ENCODE data around the gene PTPRG. TPM values are rescaled to one million over a fixed set of nuclear protein-coding genes. Genes with fewer than 3 reads are reported as not detected.

PTPRG gene
- total RNA-seq, 1 donor from 2014 or later: 39.6 TPM

GRCh38 chr3:61975199-61975598, 413.8 kb downstream of the PTPRG start:
- Mint-ChIP-seq H3K27ac (ENCODE audit: unreplicated experiment) (no peak overlapping the region), H3K4me3 (ENCODE audit: unreplicated experiment) (no peak overlapping the region), H3K9me3 (ENCODE audit: unreplicated experiment) (no peaks in the 10 kb centered on the region), H3K4me1 (ENCODE audit: low read depth, unreplicated experiment) (peaks cover 9% of the 10 kb centered on the region), H3K36me3 (ENCODE audit: low read depth, unreplicated experiment) (no peaks in the 10 kb centered on the region), H3K27me3 (ENCODE audit: low read depth, unreplicated experiment) (no peaks in the 10 kb centered on the region)
- FAIRE-seq: no peak
- Histone ChIP-seq H3K27me3 (ENCODE audit: insufficient read depth, low read length) (no peaks in the 10 kb centered on the region), H3K4me1 (ENCODE audit: insufficient read depth, low read length) (no peaks in the 10 kb centered on the region), H3K9ac (ENCODE audit: low read length) (no peak overlapping the region), H2AFZ (ENCODE audit: low read depth, low read length) (no peak overlapping the region), H3K27ac (ENCODE audit: low read depth, low read length) (no peak overlapping the region), H3K4me2 (ENCODE audit: low read length) (no peak overlapping the region), H3K9me3 (ENCODE audit: insufficient read depth, low read depth, low read length) (no peaks in the 10 kb centered on the region), H3K4me3 (ENCODE audit: insufficient read depth, low read depth, low read length) (no peak overlapping the region), H3K36me3 (ENCODE audit: insufficient read depth, low read length) (no peaks in the 10 kb centered on the region), H3K79me2 (ENCODE audit: insufficient read depth, low read length) (no peaks in the 10 kb centered on the region), H4K20me1 (ENCODE audit: insufficient read depth, low read length) (no peaks in the 10 kb centered on the region)
- TF ChIP-seq CTCF (IDR thresholded peaks at IDR 0.05; ENCODE audit: insufficient read depth, low read depth, low read length) (no peak), EZH2 (IDR thresholded peaks at IDR 0.05; ENCODE audit: insufficient read depth, low read length) (no peak)
- no peak for DNase-seq (ENCODE audit: low read depth)

GRCh38 chr3:61975936-61976335, 414.6 kb downstream of the PTPRG start:
- Mint-ChIP-seq H3K27ac (ENCODE audit: unreplicated experiment) (no peak overlapping the region), H3K4me1 (ENCODE audit: low read depth, unreplicated experiment) (peaks cover 14% of the 10 kb centered on the region), H3K4me3 (ENCODE audit: unreplicated experiment) (no peak overlapping the region), H3K36me3 (ENCODE audit: low read depth, unreplicated experiment) (no peaks in the 10 kb centered on the region), H3K9me3 (ENCODE audit: unreplicated experiment) (no peaks in the 10 kb centered on the region), H3K27me3 (ENCODE audit: low read depth, unreplicated experiment) (no peaks in the 10 kb centered on the region)
- Histone ChIP-seq H4K20me1 (ENCODE audit: insufficient read depth, low read length) (no peaks in the 10 kb centered on the region), H3K27me3 (ENCODE audit: insufficient read depth, low read length) (no peaks in the 10 kb centered on the region), H3K9ac (ENCODE audit: low read length) (no peak overlapping the region), H3K79me2 (ENCODE audit: insufficient read depth, low read length) (no peaks in the 10 kb centered on the region), H3K4me2 (ENCODE audit: low read length) (no peak overlapping the region), H3K4me3 (ENCODE audit: insufficient read depth, low read depth, low read length) (no peak overlapping the region), H3K4me1 (ENCODE audit: insufficient read depth, low read length) (no peaks in the 10 kb centered on the region), H2AFZ (ENCODE audit: low read depth, low read length) (no peak overlapping the region), H3K27ac (ENCODE audit: low read depth, low read length) (no peak overlapping the region), H3K9me3 (ENCODE audit: insufficient read depth, low read depth, low read length) (no peaks in the 10 kb centered on the region), H3K36me3 (ENCODE audit: insufficient read depth, low read length) (no peaks in the 10 kb centered on the region)
- DNase-seq (ENCODE audit: low read depth) (no peak), FAIRE-seq (no peak)
- TF ChIP-seq CTCF (IDR thresholded peaks at IDR 0.05; ENCODE audit: insufficient read depth, low read depth, low read length): no peak
- TF ChIP-seq EZH2 (IDR thresholded peaks at IDR 0.05; ENCODE audit: insufficient read depth, low read length): no peak

- Histone ChIP-seq H3K27ac (ENCODE audit: low read depth, low read length) (no peak overlapping the region), H3K4me1 (ENCODE audit: insufficient read depth, low read length) (no peaks in the 10 kb centered on the region), H3K27me3 (ENCODE audit: insufficient read depth, low read length) (no peaks in the 10 kb centered on the region), H3K4me3 (ENCODE audit: insufficient read depth, low read depth, low read length) (no peak overlapping the region), H4K20me1 (ENCODE audit: insufficient read depth, low read length) (no peaks in the 10 kb centered on the region), H3K79me2 (ENCODE audit: insufficient read depth, low read length) (no peaks in the 10 kb centered on the region), H3K4me2 (ENCODE audit: low read length) (no peak overlapping the region), H3K9ac (ENCODE audit: low read length) (no peak overlapping the region), H3K36me3 (ENCODE audit: insufficient read depth, low read length) (no peaks in the 10 kb centered on the region), H2AFZ (ENCODE audit: low read depth, low read length) (no peak overlapping the region), H3K9me3 (ENCODE audit: insufficient read depth, low read depth, low read length) (no peaks in the 10 kb centered on the region)
- DNase-seq (ENCODE audit: low read depth): no peak
- H3K27ac Mint-ChIP-seq (ENCODE audit: unreplicated experiment): no peak overlapping the region
- no peaks in the 10 kb centered on the region for H3K27me3 Mint-ChIP-seq (ENCODE audit: low read depth, unreplicated experiment)
- H3K4me3 Mint-ChIP-seq (ENCODE audit: unreplicated experiment): no peak overlapping the region
- FAIRE-seq: no peak
- peaks cover 2% of the 10 kb centered on the region for H3K9me3 Mint-ChIP-seq (ENCODE audit: unreplicated experiment)
- TF ChIP-seq EZH2 (IDR thresholded peaks at IDR 0.05; ENCODE audit: insufficient read depth, low read length) (no peak), CTCF (IDR thresholded peaks at IDR 0.05; ENCODE audit: insufficient read depth, low read depth, low read length) (no peak)
- no peaks in the 10 kb centered on the region for H3K36me3 Mint-ChIP-seq (ENCODE audit: low read depth, unreplicated experiment)
- H3K4me1 Mint-ChIP-seq (ENCODE audit: low read depth, unreplicated experiment): peaks cover 18% of the 10 kb centered on the region
Measured at GRCh38 chr3:61978460-61979419, 417.4 kb downstream of the PTPRG start.
